PFSK-1 (cell line): ENCODE data around the gene PREP.

Source experiments
- FOXP2 ChIP-seq: optimal IDR thresholded peaks from 2 replicates; pipeline ENCODE3; 2011; ENCODE audit warnings: borderline replicate concordance, control low read depth, inconsistent platforms; ENCODE audit not compliant: insufficient read depth; ENCODE audit errors: extremely low read length, extremely low read depth
- POLR2AphosphoS5 ChIP-seq: IDR thresholded peaks from 2 replicates; pipeline ENCODE4 v1.6.1; 2012; ENCODE audit warnings: low read depth, mild to moderate bottlenecking, control low read depth, low read length, moderate library complexity
- SIN3A ChIP-seq: IDR thresholded peaks from 2 replicates; pipeline ENCODE4 v1.6.1; 2012; ENCODE audit warnings: mild to moderate bottlenecking, low read length, moderate library complexity, borderline replicate concordance; ENCODE audit not compliant: insufficient read depth
- TAF1 ChIP-seq: IDR thresholded peaks from 2 replicates; pipeline ENCODE4 v1.6.1; 2012; ENCODE audit warnings: low read length, control low read depth, borderline replicate concordance; ENCODE audit not compliant: insufficient read depth
- TF ChIP-seq, protein P1 (sequence below), 2 experiments: IDR thresholded peaks; 2 replicates each; pipeline versions ENCODE4 v1.6.1 to v1.8.0; 2011 to 2012; ENCODE audit warnings: low read depth in 2 of 2, low read length in 2 of 2, control low read depth in 1 of 2, inconsistent platforms in 1 of 2, mild to moderate bottlenecking in 1 of 2, moderate library complexity in 1 of 2; ENCODE audit not compliant: insufficient read depth in 1 of 2

The PREP gene

DNA sequence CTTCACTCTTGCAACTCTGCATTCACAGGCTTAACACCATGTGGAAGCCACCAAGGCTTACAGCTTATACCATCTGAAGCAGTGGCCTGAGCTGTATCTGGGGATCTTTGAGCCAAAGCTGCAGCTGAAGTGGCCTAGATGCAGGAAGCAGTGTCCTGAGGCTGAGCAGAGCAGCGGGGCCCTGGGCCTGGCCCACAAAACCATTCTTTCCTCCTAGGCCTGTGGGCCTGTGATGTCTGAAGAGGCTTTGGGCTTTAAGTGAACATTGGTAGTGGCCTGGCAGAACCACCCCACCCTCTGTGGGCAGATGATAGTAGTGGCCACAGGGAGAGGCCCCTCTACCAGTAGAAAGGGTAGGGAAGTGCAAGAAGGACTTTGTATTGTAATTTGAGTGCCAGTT, 6.9 kb upstream of the PREP start:
- TF ChIP-seq, protein P1, sequence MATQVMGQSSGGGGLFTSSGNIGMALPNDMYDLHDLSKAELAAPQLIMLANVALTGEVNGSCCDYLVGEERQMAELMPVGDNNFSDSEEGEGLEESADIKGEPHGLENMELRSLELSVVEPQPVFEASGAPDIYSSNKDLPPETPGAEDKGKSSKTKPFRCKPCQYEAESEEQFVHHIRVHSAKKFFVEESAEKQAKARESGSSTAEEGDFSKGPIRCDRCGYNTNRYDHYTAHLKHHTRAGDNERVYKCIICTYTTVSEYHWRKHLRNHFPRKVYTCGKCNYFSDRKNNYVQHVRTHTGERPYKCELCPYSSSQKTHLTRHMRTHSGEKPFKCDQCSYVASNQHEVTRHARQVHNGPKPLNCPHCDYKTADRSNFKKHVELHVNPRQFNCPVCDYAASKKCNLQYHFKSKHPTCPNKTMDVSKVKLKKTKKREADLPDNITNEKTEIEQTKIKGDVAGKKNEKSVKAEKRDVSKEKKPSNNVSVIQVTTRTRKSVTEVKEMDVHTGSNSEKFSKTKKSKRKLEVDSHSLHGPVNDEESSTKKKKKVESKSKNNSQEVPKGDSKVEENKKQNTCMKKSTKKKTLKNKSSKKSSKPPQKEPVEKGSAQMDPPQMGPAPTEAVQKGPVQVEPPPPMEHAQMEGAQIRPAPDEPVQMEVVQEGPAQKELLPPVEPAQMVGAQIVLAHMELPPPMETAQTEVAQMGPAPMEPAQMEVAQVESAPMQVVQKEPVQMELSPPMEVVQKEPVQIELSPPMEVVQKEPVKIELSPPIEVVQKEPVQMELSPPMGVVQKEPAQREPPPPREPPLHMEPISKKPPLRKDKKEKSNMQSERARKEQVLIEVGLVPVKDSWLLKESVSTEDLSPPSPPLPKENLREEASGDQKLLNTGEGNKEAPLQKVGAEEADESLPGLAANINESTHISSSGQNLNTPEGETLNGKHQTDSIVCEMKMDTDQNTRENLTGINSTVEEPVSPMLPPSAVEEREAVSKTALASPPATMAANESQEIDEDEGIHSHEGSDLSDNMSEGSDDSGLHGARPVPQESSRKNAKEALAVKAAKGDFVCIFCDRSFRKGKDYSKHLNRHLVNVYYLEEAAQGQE (IDR thresholded peaks at IDR 0.05; ENCODE audit: insufficient read depth in 1 of 2, low read depth in 2 of 2, low read length in 2 of 2), result no peak
- TF ChIP-seq FOXP2, result no peak
- TF ChIP-seq TAF1, result no peak
- no peak for TF ChIP-seq POLR2AphosphoS5
- no peak for TF ChIP-seq SIN3A

DNA sequence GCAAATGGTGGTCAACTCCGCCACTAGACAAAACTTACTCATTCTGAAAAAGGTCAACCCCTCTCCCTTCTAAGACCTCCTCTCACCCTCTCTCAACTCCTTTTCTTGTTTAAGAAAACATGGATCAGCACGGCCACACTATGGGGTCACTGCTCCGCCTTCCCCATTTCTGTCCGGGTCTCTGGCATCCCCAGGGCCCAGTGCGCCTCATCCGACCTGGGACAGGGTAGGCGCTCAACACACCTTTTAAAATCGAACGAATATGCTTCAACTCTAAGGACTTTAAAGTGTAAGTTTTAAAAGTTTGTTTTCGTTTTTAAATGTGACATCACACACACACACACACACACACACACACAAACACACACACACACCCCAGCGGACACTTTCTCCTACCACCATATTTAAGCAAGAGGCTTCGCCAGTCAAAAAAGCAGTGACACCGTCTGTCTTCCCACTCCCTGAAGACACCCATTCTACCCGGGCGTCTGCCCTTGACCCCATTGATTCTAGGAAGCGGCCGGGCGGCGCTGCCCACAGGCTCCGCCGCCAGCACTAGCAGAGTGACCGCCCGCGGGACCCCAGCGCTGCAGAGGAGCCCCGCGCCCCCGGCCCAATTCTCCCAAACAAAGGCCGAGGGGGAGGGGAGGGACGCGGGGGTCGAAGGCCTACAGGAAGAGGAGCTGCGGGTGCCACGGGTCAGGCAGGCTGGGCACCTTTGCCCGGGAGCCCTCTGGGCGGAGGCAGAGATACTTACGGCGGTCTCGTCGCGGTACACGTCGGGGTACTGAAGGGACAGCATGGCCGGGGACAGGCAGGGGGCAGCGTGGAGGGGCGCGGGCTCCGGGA, 568 bp downstream of the PREP start:
- TF ChIP-seq, protein P1 (IDR thresholded peaks at IDR 0.05; ENCODE audit: insufficient read depth in 1 of 2, low read depth in 2 of 2, low read length in 2 of 2), result no peak; a peak in 1 of 4 replicates
- TF ChIP-seq FOXP2 (no peak), TAF1 (no peak), POLR2AphosphoS5 (no peak), SIN3A (no peak)

DNA sequence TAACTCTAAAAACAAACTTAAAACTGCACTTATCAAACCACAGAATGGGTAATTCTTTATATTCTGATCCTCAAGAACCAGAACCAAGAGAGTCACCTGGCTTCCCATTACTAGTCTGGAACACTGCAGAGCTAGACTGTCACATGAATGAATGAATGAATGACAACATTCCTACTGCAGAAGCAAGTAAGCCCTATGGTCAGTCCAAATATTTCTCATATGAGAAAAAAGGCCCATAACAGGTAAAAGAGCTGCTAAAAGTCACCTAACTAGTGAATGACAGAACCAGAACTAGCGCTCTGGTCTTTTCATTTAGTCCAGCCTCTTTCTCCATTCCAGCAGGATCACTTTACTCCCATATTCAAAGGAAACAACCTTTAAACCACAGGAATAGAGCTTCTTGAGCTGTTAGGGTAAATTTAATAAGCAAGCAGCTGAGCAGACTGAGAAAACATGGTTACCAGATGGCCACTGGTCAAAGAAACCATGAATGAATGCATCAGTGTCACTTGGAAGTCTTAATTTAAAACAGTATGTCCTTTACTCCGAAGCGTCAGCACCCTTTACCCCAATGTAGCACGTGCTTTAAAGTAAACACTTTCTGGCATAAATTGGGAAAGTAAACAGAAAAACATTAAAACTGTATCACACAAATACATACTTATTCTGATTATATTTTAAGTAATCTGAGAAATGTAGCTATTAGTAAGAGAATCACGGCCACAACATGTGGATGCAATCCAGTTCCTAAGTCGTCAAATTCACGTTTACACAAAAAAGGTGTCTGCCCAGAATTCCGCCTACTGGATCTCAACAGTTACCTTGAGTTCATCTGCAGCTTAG, 1.4 kb downstream of the PREP start:
- TF ChIP-seq, protein P1 (IDR thresholded peaks at IDR 0.05; ENCODE audit: insufficient read depth in 1 of 2, low read depth in 2 of 2, low read length in 2 of 2), result no peak
- no peak for TF ChIP-seq POLR2AphosphoS5

DNA sequence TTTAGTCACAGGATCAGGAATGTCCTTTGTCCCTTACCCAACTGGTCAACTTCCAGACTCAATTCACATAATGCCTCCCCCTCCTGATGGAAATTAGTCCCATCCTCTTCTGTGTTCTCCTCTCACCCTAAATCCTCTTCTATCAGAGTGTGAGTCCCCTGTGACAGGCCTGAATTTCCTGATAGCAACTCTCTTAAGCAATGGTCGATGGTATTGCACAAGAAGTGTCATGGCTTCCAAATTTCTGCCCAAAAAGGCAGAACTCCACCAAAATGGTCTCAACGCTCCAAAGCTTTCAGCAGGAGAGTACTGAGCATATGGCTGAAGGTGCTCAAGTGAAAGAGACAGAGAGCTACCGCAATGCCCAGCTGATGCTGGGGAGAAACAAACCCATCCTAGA, 2.4 kb downstream of the PREP start:
- TF ChIP-seq SIN3A, result no peak
- TF ChIP-seq FOXP2, result no peak
- TF ChIP-seq TAF1, result no peak
- TF ChIP-seq, protein P1 (IDR thresholded peaks at IDR 0.05; ENCODE audit: insufficient read depth in 1 of 2, low read depth in 2 of 2, low read length in 2 of 2), result no peak
- no peak for TF ChIP-seq POLR2AphosphoS5
